ENCODE data around the gene FBXO40.

GRCh38 chr3:121662742-121663141 lies 69.6 kb downstream of the FBXO40 start:
- TF ChIP-seq CTCF (IDR thresholded peaks at IDR 0.05) (no peak), EZH2 (IDR thresholded peaks at IDR 0.05; ENCODE audit: borderline replicate concordance, insufficient read depth, low read depth, low read length, poor library complexity, severe bottlenecking) (no peak)
